Activated naive CD4-positive, alpha-beta T cell treated with anti-CD3 and anti-CD28 coated beads, Interleukin-2, amount 10 ng/mL, durations not matched to agents 7 days and 5 days (primary cell): ENCODE data around the gene ZSCAN25.

Experiments
- CTCF ChIA-PET: fragments of 350-600 bp; sonication (Branson Sonifier 250); formaldehyde crosslinking; loops from one replicate; lab custom pipeline; 2021; ENCODE audit warnings: antibody characterized with exemption; lab: Charles Lee
- DNase-seq: peaks from one replicate; pipeline ENCODE4 v3.0.0-alpha.2; 2020
- H3K27ac Mint-ChIP-seq: one replicate; pipeline ENCODE4 v1.8.0; 2021; ENCODE audit warnings: mild to moderate bottlenecking, moderate library complexity, mixed read lengths
- H3K27me3 Mint-ChIP-seq: one replicate; pipeline ENCODE4 v1.8.0; 2021; ENCODE audit warnings: mild to moderate bottlenecking, mixed read lengths
- H3K36me3 Mint-ChIP-seq: one replicate; pipeline ENCODE4 v1.8.0; 2021; ENCODE audit warnings: mixed read lengths
- H3K4me1 Mint-ChIP-seq: one replicate; pipeline ENCODE4 v1.8.0; 2021; ENCODE audit warnings: mixed read lengths
- H3K4me3 Mint-ChIP-seq: one replicate; pipeline ENCODE4 v1.8.0; 2021; ENCODE audit warnings: mild to moderate bottlenecking, moderate library complexity, mixed read lengths
- H3K9me3 Mint-ChIP-seq: one replicate; pipeline ENCODE4 v1.8.0; 2021; ENCODE audit warnings: mixed read lengths

The ZSCAN25 gene

DNA sequence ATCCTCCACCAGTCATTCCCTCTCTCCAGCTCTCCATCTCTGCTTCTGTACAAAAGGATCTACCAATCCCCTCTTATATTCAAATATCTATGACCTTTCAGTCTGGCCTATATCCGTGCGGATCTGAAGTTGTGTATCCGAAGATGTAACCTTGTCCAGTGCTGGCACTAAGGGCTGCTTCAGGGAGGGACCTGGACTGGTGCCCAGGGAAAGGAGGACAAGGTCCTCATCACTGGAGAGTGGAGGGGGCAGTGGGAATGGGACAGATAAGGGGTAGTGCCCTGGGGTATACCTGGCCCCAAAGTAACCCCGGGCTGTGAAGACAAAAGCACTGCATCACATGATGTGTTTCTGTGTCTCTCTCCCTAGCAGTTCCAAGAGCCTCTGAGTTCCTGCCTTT, 16.9 kb upstream of the ZSCAN25 start:
- Mint-ChIP-seq H3K4me1 (peaks cover 8% of the 10 kb centered on the region), H3K36me3 (no peaks in the 10 kb centered on the region), H3K4me3 (no peak overlapping the region), H3K9me3 (no peaks in the 10 kb centered on the region), H3K27me3 (no peaks in the 10 kb centered on the region), H3K27ac (no peak overlapping the region)
- no peak for DNase-seq
- CTCF ChIA-PET, result no interaction called here

GRCh38 chr7:99601656-99602310, 15.0 kb upstream of the ZSCAN25 start:
- Mint-ChIP-seq H3K36me3 (no peaks in the 10 kb centered on the region), H3K27me3 (peaks cover 3% of the 10 kb centered on the region), H3K4me3 (no peak overlapping the region), H3K27ac (no peak overlapping the region), H3K4me1 (peaks cover 8% of the 10 kb centered on the region), H3K9me3 (no peaks in the 10 kb centered on the region)
- CTCF ChIA-PET, result no interaction called here
- DNase-seq, result no peak

DNA sequence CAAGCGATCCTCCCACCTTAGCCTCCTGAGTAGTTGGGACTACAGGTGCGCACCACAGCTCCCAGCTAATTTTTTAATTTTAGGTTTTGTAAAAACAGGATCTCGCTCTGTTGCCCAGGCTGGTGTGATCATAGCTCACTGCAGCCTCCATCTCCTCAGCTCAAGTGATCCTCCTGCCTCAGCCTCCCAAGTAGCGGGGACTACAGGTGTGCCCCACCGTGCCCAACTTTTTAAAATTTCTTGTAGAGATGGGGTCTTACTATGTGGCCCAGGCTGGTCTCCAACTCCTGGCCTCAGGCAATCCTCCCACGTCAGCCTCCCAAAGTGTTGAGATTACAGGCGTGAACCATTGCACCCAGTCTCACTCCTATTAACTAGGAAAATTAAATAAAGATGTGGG, 11.2 kb upstream of the ZSCAN25 start:
- Mint-ChIP-seq H3K9me3 (no peaks in the 10 kb centered on the region), H3K36me3 (no peaks in the 10 kb centered on the region), H3K27ac (no peak overlapping the region), H3K4me3 (no peak overlapping the region), H3K4me1 (peaks cover 8% of the 10 kb centered on the region), H3K27me3 (peaks cover 16% of the 10 kb centered on the region)
- CTCF ChIA-PET, result interaction anchor here (0.7 kb wide), 1 partner anchor 1792 kb away, joined by 3 read pairs; no protein-coding TSS in a partner anchor
- no peak for DNase-seq

DNA sequence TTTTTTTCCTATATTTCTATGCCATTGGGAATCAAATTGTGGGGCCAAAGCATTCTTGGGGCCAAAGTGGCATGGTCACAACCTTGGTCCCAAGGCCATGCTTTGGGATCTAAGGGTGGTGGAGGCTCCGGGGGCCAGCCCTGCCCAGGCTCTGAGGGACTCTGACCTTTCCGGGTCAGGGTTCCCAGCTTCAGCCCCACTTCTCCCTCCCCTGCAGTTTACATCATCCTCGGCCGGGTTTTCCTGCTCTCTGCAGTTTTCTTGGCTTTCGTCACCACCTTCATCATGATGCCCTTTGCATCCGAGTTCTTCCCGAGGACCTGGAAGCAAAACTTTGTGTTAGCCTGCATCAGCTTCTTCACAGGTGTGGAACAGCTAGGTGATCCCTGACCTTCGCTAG, 10.2 kb upstream of the ZSCAN25 start:
- Mint-ChIP-seq H3K4me3 (no peak overlapping the region), H3K27ac (no peak overlapping the region), H3K36me3 (no peaks in the 10 kb centered on the region), H3K27me3 (peaks cover 16% of the 10 kb centered on the region), H3K9me3 (no peaks in the 10 kb centered on the region), H3K4me1 (peaks cover 8% of the 10 kb centered on the region)
- DNase-seq, result no peak
- CTCF ChIA-PET, result no interaction called here

DNA sequence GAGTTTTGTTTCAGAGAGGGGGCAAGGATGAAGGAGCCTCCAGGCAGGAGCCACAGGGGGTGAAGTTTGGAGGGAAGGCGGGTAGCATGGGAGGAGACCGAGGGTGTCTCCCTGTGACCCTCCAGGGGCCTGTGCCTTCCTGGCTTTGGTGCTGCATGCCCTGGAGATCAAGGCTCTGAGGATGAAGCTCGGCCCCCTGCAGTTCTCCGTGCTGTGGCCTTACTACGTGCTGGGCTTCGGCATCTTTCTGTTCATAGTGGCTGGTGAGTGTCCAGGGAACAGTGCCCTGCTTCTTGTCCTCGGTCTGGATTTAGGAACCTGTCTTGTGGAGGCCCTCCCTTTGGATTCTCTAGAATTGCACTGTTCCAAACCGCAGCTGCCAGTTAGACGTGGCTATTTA, 9.2 kb upstream of the ZSCAN25 start:
- Mint-ChIP-seq H3K36me3 (no peaks in the 10 kb centered on the region), H3K4me1 (peaks cover 5% of the 10 kb centered on the region), H3K4me3 (no peak overlapping the region), H3K27me3 (peaks cover 16% of the 10 kb centered on the region), H3K27ac (no peak overlapping the region), H3K9me3 (no peaks in the 10 kb centered on the region)
- CTCF ChIA-PET, result interaction anchor here (0.9 kb wide), 1 partner anchor 35 kb away, joined by 3 read pairs; no protein-coding TSS in a partner anchor
- no peak for DNase-seq

DNA sequence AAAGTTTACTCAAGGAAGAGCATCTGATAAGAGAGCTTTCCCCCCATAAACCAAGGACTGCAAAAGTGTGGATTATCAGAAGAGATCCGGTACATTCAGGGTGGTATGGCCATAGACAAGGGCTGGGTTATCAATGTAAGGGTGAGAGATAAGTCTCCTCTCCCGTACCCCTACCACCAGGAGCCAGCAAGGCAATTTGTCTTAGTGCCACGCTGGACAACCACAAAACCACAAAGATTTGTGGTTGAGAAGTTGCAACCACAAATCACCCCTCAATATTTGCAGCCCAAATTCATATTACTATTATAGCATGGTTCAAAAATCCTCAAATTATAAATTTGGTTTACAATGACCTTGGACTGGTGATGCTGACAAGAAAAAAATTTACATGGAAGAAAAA, 2.3 kb upstream of the ZSCAN25 start:
- no peak overlapping the region for H3K4me3 Mint-ChIP-seq
- CTCF ChIA-PET, result no interaction called here
- no peak for DNase-seq
- peaks cover 47% of the 10 kb centered on the region for H3K4me1 Mint-ChIP-seq
- H3K27me3 Mint-ChIP-seq, result peaks cover 13% of the 10 kb centered on the region
- peaks cover 26% of the 10 kb centered on the region for H3K36me3 Mint-ChIP-seq
- H3K27ac Mint-ChIP-seq, result no peak overlapping the region
- no peaks in the 10 kb centered on the region for H3K9me3 Mint-ChIP-seq

DNA sequence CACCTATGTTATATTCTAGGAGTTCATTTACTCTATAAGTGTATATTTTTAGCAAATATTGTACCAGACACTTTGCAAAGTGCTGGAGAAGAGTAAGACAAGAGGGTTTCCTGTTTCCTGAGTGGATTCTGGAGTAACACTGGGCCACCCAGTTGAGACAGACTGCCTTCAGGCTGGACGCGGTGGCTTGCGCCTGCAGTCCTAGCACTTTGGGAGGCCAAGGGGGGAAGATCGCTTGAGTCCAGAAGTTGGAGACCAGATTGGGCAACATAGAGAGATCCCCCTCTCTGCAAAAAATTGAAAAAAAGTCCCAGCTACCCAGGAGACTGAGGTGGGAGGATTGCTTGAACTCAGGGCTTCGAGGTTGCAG, 772 bp upstream of the ZSCAN25 start:
- CTCF ChIA-PET, result interaction anchor here (1.0 to 1.7 kb wide), 2 partner anchors 12 to 135 kb away, joined by 3 to 5 read pairs; no protein-coding TSS in a partner anchor
- Mint-ChIP-seq H3K27me3 (peaks cover 8% of the 10 kb centered on the region), H3K27ac (peak overlapping the region; percentile 95), H3K9me3 (no peaks in the 10 kb centered on the region), H3K4me3 (peak overlapping the region; percentile 97), H3K36me3 (peaks cover 39% of the 10 kb centered on the region), H3K4me1 (peaks cover 55% of the 10 kb centered on the region)
- DNase-seq, result no peak

GRCh38 chr7:99617192-99617781, 541 bp downstream of the ZSCAN25 start:
- no peaks in the 10 kb centered on the region for H3K9me3 Mint-ChIP-seq
- peaks cover 8% of the 10 kb centered on the region for H3K27me3 Mint-ChIP-seq
- CTCF ChIA-PET, result interaction anchor here (0.6 to 1.0 kb wide), 2 partner anchors 14 to 135 kb away, joined by 3 read pairs; no protein-coding TSS in a partner anchor
- peaks cover 50% of the 10 kb centered on the region for H3K36me3 Mint-ChIP-seq
- H3K27ac Mint-ChIP-seq, result peak overlapping the region; percentile 95
- peaks cover 63% of the 10 kb centered on the region for H3K4me1 Mint-ChIP-seq
- peak overlapping the region; percentile 97 for H3K4me3 Mint-ChIP-seq
- DNase-seq, result no peak

DNA sequence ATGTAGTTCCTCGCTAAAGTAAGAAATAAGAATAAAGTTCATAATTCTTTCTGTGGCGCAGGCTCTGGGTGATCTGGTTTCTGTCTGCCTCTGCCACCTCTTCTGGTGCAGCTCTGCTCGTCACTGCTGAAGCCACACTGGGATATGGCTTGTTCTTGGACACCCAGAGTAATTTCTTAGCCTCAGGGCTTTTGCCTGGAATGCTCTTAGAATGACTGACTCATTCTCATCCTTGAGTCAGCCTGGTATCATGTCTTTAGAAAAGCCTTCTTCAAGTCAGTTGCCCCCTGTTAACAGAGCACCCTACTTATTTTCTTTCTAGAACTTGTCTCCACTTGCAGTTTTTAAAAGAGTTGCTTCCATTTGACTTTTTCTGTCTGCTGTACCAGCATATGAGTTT, 2.0 kb downstream of the ZSCAN25 start:
- peaks cover 8% of the 10 kb centered on the region for H3K27me3 Mint-ChIP-seq
- peaks cover 64% of the 10 kb centered on the region for H3K36me3 Mint-ChIP-seq
- no peaks in the 10 kb centered on the region for H3K9me3 Mint-ChIP-seq
- no peak for DNase-seq
- H3K27ac Mint-ChIP-seq, result peak overlapping the region; percentile 50
- CTCF ChIA-PET, result no interaction called here
- H3K4me1 Mint-ChIP-seq, result peaks cover 77% of the 10 kb centered on the region
- peak overlapping the region; percentile 97 for H3K4me3 Mint-ChIP-seq

DNA sequence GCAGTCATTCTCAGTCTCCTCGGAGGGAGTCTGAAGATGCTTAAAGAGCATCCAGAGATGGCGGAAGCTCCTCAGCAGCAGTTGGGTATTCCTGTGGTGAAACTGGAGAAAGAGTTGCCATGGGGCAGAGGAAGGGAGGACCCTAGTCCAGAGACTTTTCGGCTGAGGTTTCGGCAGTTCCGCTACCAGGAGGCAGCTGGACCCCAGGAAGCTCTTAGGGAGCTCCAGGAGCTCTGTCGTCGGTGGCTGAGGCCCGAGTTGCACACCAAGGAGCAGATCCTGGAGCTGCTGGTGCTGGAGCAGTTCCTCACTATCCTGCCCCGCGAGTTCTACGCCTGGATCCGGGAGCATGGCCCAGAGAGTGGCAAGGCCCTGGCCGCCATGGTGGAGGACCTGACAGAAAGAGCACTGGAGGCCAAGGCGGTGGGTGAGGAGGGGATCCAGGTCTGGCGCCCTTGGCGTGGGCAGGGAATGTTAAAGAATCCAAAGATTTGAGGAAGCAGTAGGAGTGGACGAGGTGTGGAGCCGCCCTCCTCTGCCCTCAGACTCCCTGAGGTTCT, 2.9 kb downstream of the ZSCAN25 start:
- CTCF ChIA-PET, result no interaction called here
- Mint-ChIP-seq H3K4me3 (no peak overlapping the region), H3K27me3 (peaks cover 8% of the 10 kb centered on the region), H3K36me3 (peaks cover 74% of the 10 kb centered on the region), H3K9me3 (no peaks in the 10 kb centered on the region), H3K27ac (no peak overlapping the region), H3K4me1 (peaks cover 86% of the 10 kb centered on the region)
- no peak for DNase-seq

DNA sequence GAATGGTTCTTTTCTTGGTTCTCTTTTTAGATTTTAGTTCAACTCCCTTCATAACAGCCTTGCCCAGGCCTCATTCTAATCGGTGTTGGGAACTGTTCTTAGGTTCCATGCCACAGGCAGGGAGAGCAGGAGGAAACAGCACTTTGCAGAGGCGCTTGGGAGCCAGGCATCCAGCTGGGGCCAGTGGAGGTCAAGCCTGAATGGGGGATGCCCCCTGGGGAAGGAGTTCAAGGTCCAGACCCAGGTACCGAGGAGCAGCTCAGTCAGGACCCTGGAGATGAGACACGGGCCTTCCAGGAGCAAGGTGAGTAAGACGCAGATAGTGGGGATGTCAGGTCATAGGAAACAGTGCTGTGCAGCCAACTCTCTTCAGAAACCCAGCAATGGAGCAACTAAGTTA, 4.5 kb downstream of the ZSCAN25 start:
- no peaks in the 10 kb centered on the region for H3K9me3 Mint-ChIP-seq
- H3K27me3 Mint-ChIP-seq, result peaks cover 6% of the 10 kb centered on the region
- peak overlapping the region; percentile 47 for H3K27ac Mint-ChIP-seq
- H3K4me1 Mint-ChIP-seq, result peaks cover 87% of the 10 kb centered on the region
- no peak for DNase-seq
- H3K36me3 Mint-ChIP-seq, result peaks cover 90% of the 10 kb centered on the region
- CTCF ChIA-PET, result interaction anchor here (1.5 kb wide), 1 partner anchor 9 kb away, joined by 4 read pairs; no protein-coding TSS in a partner anchor
- no peak overlapping the region for H3K4me3 Mint-ChIP-seq

DNA sequence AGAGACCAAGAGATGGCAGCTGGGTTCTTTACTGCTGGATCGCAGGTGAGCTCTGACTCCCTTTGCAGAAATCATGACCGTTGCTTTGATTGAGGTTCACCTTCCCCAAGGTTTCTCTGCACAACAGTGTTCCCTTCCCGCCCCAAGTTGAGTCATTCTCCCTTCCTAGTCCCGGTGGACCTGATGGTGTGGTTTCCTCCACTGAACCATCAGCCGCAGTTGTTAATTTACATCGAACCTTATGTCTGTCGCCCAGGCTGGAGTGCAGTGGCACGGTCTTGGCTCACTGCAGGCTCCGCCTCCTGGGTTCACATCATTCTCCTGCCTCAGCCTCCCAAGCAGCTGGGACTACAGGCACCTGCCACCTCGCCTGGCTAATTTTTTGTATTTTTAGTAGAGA, 5.8 kb downstream of the ZSCAN25 start:
- no peaks in the 10 kb centered on the region for H3K9me3 Mint-ChIP-seq
- H3K4me3 Mint-ChIP-seq, result no peak overlapping the region
- H3K27ac Mint-ChIP-seq, result peak overlapping the region; percentile 95
- H3K27me3 Mint-ChIP-seq, result no peaks in the 10 kb centered on the region
- peaks cover 76% of the 10 kb centered on the region for H3K4me1 Mint-ChIP-seq
- DNase-seq, result no peak
- CTCF ChIA-PET, result no interaction called here
- peaks cover 89% of the 10 kb centered on the region for H3K36me3 Mint-ChIP-seq

DNA sequence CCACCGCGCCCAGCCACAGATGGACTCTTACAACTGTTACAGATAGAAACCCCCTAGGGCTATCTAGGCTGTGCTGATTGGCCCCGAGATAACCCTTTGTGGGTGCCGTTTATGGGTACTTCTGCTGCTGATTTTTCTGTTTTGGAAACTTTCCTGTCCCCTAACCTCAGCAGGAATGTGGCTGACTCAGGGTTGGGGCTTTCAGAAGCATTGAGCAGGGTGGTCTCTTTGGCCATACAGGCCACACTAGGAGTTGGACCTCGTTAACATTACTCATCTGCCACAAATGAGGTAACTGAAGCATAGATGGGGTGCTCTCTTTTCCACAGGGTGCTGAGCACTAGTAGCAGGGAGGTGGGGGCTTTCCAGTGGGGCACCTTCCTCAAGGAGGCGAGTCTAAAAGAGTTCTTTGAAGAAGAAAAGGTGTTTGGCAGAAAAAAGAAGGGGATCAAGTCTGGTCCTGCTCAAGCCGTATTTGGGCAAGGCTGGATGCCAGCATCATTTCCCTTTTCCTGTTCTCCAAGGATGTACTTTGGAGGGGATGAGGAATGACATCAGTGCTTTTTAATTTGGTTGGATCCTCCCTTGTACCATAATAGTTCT, 6.4 kb downstream of the ZSCAN25 start:
- CTCF ChIA-PET, result no interaction called here
- H3K4me1 Mint-ChIP-seq, result peaks cover 70% of the 10 kb centered on the region
- no peak for DNase-seq
- no peaks in the 10 kb centered on the region for H3K9me3 Mint-ChIP-seq
- H3K27me3 Mint-ChIP-seq, result no peaks in the 10 kb centered on the region
- peak overlapping the region; percentile 95 for H3K27ac Mint-ChIP-seq
- peaks cover 86% of the 10 kb centered on the region for H3K36me3 Mint-ChIP-seq
- peak overlapping the region; percentile 78 for H3K4me3 Mint-ChIP-seq

DNA sequence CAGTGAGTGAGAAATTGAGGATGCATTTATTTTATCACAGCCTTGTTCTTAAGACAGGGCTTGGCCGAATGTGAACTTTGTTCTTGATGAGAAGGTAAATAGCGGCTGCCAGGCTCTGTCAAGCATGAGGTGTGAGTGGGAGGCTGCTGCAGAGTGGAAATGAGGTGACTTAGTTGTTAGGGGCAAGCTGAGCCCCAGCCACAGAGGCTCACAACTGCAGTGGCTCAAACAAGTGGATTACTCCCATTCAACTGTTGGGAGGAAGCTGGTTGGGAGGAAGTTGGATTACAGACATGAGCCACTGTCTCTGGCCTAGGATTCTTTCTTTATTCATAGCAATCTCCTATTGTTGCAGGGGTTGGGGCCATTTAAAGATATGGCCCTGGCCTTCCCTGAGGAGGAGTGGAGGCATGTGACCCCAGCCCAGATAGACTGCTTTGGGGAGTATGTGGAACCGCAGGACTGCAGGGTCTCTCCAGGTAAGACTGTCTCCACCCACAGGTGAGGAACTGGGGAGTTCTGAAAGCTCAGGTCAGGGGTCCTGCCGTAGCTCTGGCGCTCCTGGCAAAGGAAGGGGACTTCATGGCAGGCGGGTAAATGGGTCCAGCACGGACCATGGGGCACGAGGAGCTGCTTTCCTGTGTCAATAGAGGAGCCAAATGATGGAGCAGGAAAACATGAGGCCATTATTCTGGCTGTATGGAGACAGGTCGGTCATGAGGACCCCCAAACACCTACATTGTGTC, 7.1 kb downstream of the ZSCAN25 start:
- Mint-ChIP-seq H3K36me3 (peaks cover 85% of the 10 kb centered on the region), H3K27ac (peak overlapping the region; percentile 95), H3K9me3 (no peaks in the 10 kb centered on the region), H3K4me1 (peaks cover 63% of the 10 kb centered on the region), H3K27me3 (no peaks in the 10 kb centered on the region), H3K4me3 (peak overlapping the region; percentile 78)
- CTCF ChIA-PET, result interaction anchor here (1.3 kb wide), 1 partner anchor 214 kb away, joined by 4 read pairs; no protein-coding TSS in a partner anchor
- DNase-seq, result peak; percentile 30
